HT1080 (cell line): ENCODE results near the gene STAM. TPM values are rescaled to one million over a fixed set of nuclear protein-coding genes. Genes with fewer than 3 reads are reported as not detected.
"Not testable (repeated sequence)": the region's sequence is repeated elsewhere in the genome, so short reads cannot be mapped to it uniquely, and the experiment has no call there.

Source experiments
- DNase-seq: peaks from one replicate; pipeline ENCODE4 v3.0.0-alpha.2; 2015; ENCODE audit warnings: low read depth
- polyA plus RNA-seq, 2 experiments: library from polyadenylated mRNA; depleted of rRNA; stranded (reverse); fragments of >200 nt; gene quantifications; 2 replicates each; pipeline ENCODE4 v1.2.3, GENCODE V29; 2015
- total RNA-seq: library from RNA; depleted of rRNA; stranded (reverse); fragments of >200 nt; shearing (Covaris generic); gene quantifications from 2 replicates; pipeline ENCODE4 v1.2.3, GENCODE V29; 2014; rRNA removed

The STAM gene
- 12.0 and 14.8 TPM in 2 replicates for total RNA-seq
- 15.9 and 21.3 TPM in 2 replicates for polyA plus RNA-seq (2015; cell fraction: cytosol; rRNA removed)
- polyA plus RNA-seq (2015; cell fraction: nucleus; rRNA removed) = 35.9 and 37.7 TPM in 2 replicates

DNA sequence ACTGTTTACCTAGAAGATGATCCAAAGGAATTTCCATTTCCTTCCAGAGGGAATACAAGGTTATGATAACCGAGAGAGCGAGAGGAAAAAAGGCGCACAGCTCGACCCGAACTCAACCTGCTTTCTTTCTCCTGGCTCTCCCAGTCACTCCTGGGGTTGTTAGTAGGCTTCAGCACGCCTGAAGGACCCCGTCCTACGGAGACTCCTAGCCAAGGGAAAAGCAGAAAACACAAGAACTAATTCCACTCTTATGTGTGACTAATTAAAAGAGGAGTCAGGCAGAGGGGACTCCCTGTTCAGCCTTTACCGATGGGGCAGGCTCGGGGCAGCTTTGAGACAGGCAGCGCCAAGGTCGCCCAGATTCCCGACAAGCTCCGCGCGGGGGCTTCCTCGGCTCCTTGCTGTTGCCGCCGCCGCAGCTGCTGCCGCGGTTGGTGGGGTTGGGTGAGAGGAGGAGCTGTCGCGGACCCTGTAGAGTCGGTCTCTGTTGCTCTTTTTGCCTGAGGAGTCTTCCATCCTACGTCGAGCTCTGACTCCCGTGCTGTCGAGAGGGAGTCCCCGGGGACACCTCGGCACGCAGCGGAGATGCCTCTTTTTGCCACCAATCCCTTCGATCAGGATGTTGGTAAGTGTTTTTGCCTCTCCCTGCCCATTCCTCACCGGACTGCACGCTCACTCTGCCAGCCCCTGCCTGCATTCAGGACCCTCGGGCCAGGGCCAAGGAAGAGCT lies at the start of gene STAM:
TSS of gene STAM (plus strand) at position 397 of the 730 bp plus-strand sequence. CDS start at position 586, 189 bp downstream.
- DNase-seq = peak; percentile 90

DNA sequence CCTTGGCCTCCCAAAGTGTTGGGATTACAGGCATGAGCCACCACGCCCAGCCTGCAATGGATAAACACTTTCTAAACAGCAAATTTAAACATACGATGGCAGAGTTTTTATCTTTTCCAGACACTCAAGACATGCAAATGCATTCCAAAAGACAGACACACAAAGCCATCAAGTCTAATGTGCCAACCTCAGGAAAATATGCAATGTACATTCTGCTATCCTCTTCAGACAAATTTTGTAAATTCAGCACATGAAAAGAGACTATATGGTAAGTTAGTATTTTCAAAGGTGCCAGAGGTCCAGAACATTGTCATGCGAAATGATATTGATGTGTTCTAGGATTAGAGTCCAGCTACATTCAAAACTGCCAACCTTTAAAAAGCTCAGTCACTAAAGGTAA lies 46.6 kb upstream of the STAM start:
- DNase-seq = no peak

DNA sequence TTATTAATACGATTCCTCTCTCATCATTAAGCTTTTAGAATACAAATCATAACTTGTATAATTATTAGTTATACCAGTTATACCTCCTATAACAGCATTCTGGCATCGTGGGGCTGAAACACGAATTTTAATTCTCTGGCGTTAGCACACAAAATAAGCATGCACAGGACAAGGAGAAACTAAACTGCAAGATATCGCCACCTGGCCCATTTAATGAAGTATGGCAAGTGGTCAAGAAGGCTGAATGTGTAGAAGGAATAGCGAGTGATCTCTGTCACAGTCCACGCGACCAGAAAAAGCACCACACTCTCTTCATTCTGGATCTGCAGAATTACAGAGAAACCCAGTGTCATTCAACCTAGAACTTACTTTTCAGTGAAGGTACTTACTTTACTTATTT lies 44.9 kb upstream of the STAM start:
- DNase-seq = peak; percentile 46

DNA sequence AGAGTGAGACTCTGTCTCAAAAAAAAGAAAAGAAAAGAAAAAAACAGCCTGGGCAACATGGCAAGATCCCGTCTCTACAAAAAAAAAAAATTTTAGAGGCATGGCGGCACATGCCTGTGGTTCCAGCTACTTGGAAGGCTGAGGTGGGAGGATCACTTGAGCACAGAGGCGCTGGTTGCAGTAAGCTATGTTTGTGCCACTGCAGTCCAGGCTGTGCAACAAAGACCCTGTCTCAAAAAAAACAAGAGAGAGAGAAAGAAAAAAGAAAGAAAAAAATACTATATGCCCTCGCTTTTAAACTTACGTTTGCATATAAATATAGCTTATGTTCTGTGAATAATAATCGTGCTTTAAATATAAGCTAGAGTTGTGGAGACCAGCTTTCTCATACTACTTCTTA lies 38.0 kb upstream of the STAM start:
- DNase-seq = no peak

DNA sequence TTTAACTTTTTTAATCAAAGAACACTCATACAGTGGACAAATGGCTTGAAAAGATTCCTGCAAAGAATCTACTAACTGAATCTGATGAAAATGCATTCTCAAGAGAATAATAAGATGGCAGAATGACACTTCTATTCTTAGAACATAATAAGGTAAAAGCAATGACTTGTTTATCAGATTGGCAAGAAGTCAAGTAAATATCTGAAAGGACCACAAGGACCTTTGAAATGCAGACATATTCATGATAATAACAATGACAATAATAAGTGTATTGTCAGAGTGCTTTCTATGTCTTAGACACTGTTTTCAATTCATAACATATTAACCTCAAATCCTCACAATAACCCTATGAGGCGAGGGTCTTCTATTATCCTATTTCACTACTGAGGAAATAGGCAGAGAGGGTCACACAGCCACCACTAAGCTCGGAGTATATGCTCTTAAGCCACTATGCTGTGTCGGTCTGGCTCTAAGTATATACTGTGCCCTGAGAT lies 37.4 kb upstream of the STAM start:
- no peak for DNase-seq

DNA sequence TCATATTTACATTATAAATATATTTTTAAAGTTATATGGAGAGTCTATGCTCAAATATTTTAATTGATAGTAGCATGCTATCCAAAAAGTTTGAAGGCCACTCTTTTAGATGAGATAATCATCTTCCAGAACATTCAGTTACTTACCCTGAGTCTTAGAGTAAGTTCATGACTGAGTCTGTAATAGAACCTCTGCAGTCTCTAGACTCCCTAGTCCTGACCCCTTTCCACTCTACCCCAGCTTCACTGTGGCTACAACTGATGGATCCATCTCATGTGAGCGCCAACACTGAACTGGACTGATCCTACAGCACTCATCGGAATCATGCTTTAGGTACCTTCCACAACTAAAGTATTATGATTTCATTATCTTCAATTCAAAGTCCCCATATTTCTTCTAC lies 36.9 kb upstream of the STAM start:
- no peak for DNase-seq

DNA sequence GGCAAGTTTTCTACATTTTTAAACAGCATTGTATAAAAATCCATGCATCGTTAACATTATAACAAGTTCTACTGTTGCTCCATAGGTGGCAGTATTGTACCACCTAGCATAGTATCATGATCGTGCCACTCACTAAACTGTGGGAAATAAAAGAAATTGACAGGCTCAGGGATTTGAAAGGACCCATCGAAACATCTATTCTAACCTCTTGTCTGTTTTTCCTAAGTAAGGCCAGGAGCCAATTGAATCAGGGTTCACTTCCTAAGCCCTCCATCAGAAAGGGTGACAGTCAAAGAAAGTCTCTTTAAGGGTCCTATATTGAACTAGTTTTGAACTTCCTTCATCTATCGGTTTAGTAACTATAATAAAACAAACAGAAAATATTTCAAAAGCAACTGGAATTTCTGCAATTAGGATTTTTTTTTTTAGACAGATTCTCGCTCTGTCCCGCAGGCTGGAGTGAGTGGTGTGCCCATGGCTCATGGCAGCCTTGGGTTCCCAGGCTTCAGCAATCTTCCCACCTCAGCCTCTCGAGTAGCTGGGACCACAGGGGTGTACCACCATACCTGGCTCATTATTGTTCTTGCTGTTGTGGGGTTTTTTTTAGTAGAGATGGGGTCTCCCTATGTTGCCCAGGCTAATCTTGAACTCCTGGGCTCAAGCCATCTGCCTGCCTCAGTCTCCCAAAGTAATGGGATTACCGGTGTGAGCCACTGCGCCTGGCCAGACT lies 36.2 kb upstream of the STAM start:
- peak; percentile 24 for DNase-seq

DNA sequence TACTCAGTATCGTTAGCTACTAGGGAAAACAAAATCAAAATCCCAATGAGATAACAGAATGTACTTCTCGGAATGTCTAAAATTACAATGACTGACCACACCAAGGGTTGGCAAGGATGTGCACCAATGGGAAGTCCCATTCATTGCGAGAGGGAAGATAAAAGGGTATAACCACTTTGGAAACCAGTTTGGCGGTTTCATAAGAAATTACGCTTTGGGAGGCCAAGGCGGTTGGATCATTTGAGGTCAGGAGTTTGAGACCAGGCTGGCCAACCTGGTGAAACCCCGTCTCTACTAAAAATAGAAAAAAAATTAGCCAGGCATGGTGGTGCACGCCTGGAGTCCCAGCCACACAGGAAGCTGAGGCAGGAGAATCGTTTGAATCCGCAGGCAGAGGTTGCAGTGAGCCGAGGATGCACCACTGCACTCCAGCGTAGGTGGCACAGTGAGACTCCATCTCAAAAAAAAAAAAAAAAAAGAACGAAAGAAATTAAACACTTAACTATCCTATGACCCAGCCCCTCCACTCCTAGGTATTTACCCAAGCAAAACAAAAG lies 34.4 kb upstream of the STAM start:
- no peak for DNase-seq

DNA sequence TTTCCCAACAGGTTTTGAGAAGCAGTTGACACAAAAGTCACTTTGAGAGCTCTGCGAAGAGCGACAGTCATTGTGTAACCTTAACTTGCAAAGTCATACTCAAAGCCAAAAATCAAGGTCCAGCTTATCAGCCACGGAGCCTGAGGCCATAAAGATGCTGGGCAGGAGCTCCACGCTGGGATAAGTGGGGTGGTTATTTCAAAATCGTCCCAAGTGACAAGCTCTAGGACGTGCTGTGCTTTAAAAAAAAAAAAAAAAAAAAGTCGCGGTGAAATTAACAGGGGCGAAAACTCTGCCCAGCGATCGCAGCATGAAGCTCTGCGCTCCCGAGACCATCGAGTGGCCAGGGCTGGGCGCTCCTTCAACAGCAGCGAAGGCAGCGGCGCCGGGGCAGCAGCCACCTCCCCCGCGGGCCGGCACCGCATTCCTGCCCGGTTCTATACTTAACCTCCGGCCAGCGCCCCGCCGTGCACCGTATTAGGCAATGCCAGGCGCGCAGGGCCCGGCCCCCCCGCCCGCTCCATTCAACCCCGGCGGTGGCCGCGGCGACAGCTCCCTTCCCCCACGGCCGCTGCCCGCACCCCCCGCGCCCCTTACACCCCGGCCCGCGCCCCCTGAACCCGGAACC lies 27.4 kb upstream of the STAM start:
- DNase-seq = peak; percentile 48

DNA sequence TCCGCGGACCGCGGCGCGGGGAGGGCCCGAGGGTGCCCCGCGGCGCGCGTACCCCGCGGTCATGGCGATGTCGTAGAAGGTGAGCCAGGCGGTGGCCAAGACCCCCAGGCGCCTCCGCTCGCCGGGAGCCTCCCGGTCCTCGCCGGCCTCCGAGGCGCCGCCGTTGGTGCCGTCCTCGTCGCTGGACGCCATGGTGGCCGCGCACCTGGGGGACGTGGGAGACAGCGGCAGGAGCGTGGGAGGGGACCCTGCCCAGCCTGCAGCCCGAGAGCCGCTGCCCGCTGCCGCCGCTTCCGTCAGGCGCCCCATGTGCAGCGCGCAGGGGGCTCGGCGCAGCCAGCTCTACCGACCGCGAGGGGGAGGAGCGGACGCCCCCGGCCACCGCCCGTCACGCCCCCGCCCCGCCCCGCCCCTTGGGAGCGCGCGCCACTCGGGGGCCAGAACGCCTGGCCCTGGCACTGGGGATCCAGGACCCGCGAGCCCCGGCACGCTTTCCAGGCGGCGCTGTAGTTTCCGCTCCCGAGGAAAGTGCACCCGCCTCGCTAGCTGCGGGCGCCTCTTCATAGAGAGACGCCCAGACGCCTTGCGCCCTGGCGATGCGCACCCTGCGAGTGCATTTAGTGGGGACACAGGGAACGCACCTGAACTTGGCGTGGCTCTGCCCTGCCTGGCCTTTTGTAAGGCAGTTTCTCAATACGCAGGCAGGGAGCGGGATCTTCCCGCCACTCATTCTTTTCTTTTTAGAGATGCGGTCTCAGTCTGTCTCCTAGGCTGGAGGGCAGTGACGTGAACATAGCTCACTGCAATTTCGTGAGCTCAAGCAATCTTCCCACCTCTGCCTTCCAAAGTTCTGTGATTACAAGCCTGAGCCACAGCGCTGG lies 26.7 kb upstream of the STAM start, which contains the start of gene HACD1:
TSS of gene HACD1 (minus strand) at position 344 of the 881 bp plus-strand sequence. CDS start at position 309, 35 bp downstream.
- DNase-seq = peak; percentile 77

DNA sequence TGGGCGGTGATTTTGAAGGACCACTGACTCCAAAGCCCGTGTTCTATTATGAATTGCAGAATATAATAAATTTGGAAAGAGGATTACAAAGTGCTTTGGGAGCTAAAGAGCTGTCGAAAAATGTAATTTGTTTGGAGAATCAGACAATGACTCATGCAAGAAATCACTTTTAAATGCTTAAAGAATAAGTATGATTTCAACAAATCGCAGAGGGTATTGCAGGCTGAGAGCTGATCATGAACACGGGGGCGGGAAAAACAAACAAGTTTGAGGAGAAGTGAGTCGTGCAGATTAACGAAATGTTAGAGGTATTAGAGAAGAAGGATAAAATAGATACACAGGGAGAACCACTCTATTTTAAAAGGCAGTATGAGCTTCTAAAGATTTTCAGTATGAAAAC lies 21.9 kb upstream of the STAM start:
- no peak for DNase-seq

DNA sequence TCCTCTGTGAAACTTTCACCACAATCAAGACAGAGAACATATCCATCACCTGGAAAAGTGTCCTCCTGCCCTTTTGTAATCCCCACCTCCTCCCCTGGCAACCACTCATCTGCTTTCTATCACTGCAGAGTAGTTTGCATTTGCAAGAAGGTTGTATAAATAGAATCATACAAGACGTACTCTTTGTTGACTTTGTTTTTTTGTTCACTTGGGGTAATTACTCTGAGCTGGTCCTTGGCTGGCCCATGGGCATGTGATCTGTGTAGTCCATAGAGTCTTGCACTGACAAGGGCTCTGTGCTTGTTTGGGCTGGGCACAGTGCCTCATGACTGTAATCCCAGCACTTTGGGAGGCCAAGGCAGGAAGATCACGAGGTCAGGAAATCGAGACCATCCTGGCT lies 19.0 kb upstream of the STAM start:
- no peak for DNase-seq

DNA sequence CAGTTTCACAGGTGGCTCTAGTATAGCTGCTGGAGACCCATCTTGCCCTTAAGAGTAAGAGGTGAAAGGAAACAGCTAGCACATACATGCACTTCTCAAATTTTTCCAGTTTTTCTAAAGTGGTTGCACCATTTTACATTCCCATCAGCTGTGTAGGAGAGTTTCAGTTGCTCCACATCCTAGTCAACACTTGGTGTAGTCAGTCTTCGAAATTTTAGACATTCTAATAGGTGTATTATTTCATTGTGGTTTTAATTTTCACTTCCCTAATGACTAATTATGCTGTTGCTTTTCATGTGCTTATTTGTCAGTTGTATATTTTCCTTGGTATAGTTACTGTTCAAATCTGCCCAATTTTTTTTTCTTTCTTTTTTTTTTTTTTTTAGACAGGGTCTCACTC lies 17.3 kb upstream of the STAM start:
- DNase-seq = no peak

DNA sequence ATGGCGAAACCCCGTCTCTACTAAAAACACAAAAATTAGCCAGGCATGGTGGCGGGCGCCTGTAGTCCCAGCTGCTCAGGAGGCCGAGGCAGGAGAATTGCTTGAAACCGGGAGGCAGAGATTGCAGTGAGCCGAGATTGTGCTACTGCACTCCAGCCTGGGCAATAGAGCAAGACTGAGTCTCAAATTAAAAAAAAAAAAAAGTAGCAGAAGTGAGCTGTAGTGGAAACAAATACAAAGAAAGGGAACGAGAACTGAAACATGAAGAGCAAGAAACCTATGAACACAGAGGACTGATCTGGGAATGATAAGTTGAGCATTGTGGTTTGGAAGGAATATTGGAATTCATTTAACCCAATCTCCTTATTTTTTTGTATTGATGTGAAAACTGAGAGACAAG lies 11.4 kb upstream of the STAM start:
- not testable (repeated sequence) for DNase-seq

DNA sequence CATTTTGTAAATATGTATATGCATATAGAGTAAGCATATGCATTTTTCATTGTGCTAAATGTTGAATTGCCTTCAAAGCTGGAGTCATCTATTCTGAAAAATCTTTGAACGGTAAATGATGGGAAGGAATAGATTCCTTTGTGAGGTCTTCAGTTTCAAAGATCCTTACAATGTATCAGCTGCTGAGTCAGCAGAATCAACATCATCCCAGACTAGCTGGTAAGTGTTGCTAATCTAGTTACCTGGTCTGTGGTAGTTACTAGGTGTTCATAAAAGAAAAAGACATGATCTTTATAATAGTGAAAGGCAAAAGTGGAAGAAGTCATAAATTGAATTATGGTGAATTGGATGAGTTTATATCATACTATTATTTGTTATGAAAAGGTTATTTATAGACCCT lies 10.6 kb upstream of the STAM start:
- no peak for DNase-seq

DNA sequence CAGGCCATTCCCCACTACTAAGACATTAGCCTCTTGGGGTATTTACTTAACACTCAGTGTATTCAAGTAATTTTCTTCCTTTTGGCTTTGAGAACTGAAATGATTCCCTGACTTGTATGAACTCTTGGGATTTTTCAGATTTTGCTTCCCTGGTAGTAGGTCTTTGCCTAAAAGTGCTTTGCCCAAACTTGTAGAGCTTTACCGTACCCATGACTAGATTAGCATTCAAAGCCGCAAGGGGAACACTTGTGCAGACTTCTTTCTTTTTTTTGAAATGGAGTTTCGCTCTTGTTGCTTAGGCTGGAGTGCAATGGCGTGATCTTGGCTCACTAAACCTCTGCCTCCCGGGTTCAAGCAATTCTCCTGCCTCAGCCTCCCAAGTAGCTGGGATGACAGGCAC lies 6.1 kb upstream of the STAM start:
- no peak for DNase-seq

DNA sequence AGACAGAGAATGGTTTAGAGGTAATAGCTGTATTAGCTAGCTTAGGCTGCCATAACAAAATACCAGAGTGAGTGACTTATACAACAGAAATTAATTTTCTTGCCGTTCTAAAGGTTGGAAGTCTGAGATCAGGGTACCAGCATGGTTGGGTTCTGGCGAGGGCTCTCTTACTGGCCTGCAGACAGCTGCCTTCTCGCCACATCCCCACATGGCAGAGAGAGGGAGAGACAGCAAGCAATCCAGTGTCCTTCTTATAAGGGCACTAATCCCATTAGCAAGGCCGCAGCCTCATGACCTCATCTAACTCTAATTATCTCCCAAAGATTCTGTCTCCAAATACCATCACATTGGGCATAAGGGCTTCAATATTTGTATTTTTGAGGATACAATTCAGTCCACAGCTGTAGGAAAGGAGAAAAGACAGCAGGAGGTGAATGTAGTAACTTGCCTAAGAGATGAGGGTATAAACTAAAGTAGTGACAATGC lies 3.6 kb upstream of the STAM start:
- DNase-seq = no peak

DNA sequence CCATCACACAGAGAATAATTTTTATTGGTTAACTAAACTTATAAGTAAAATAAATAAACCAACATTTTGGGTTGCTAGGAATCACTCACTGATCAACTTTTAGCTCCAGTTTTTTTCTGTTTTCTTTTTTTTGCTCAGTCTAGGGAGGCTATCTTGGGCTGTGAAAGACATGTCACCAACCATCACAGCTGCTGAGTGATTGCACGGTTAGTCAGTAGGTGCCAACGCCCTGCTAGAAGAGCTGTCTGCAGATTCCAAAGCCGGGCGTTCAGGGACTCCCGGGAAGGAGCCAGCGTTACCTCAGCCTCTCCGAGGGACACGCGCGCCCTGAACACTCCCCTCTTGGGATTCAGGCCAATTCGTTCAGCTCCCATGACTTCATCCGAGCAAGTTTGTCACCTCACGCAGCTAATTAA lies 604 bp upstream of the STAM start:
- no peak for DNase-seq

DNA sequence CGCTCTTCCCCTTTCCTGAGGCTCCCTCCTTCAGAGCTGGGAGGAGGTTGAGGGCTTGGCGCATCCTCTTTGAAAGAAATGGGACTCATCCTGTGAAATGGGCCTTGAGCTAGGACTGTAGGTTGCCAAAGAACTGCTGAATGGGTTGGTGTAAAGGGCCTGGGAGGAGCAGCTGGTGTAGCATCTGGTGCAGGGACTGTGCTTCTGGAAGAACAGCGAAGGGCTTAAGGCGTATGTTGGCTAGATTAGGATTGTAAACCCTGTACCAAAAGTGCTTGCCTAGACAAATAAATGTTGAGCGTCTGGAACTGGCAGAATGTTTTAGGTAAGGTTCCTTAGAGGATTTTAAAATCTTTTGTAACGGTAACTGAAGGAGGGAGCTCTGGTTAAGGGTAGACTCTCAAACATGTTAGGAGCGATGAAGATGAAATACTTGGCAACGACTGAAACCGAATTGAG lies 563 bp downstream of the STAM start:
- no peak for DNase-seq

DNA sequence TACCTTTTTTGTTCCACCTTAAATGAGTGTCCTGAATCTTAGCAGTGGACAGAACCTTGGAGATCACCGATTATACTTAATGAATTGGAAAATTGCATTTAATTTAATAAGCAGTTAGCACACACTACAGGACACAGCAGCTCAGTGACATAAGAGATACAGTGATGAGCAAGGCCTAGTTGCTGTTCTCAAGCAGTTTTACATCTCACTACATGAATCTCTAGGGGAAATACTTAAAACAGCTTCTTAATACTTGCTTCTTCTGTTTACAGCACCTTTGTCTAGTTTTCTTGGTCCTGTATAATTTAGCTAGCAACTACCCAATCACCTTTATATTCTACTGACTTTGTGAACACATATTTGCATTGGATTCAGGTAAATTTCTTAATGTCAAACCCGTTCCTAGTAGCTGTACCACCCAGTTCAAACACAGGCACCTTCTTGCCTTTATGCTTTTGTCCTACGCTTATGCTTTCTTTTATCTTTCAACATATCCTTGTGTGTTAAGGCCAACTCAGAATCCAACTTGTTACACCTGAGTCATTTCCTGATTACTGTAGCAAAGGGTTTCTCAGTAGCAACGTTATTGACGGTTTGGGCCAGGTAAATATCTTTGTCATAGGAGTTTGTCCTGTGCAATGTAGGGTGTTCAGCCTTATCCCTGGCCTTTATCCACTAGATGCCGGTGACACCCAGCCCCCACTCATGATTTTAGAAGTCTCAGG lies 1.8 kb downstream of the STAM start:
- DNase-seq = peak; percentile 39
